Raji (cell line): ENCODE results near the gene CCDC180.

Experiments
- POLR2A ChIP-seq: IDR thresholded peaks from 2 replicates; pipeline ENCODE4 v1.6.1; 2011; ENCODE audit warnings: low read depth, low read length, control low read depth; ENCODE audit not compliant: insufficient read depth

Gene CCDC180

GRCh38 chr9:97307500-97308163, at the start of gene CCDC180:
Gene CCDC180, plus strand, starts transcription at chr9:97307659. Its CDS starts 405 bp downstream, at chr9:97308064.
- TF ChIP-seq POLR2A = no peak

- TF ChIP-seq POLR2A = no peak
Observed at GRCh38 chr9:97271292-97271691, 36.2 kb upstream of the CCDC180 start.

- no peak for TF ChIP-seq POLR2A
Observed at GRCh38 chr9:97272072-97272471, 35.4 kb upstream of the CCDC180 start.

GRCh38 chr9:97276310-97276852, 31.1 kb upstream of the CCDC180 start:
- no peak for TF ChIP-seq POLR2A

- no peak for TF ChIP-seq POLR2A
Observed at GRCh38 chr9:97277953-97278352, 29.5 kb upstream of the CCDC180 start.

- TF ChIP-seq POLR2A = no peak
Observed at GRCh38 chr9:97280755-97281330, 26.6 kb upstream of the CCDC180 start.

- TF ChIP-seq POLR2A = no peak
Observed at GRCh38 chr9:97283768-97284167, 23.7 kb upstream of the CCDC180 start.

- TF ChIP-seq POLR2A = no peak
Observed at GRCh38 chr9:97284798-97285197, 22.7 kb upstream of the CCDC180 start.

- TF ChIP-seq POLR2A = no peak
Observed at GRCh38 chr9:97292200-97292599, 15.3 kb upstream of the CCDC180 start.

GRCh38 chr9:97293207-97293721, 14.2 kb upstream of the CCDC180 start:
- no peak for TF ChIP-seq POLR2A

GRCh38 chr9:97293818-97294217, 13.6 kb upstream of the CCDC180 start:
- TF ChIP-seq POLR2A = no peak

GRCh38 chr9:97297889-97298288, 9.6 kb upstream of the CCDC180 start:
- TF ChIP-seq POLR2A = no peak

GRCh38 chr9:97299809-97300414, 7.5 kb upstream of the CCDC180 start:
- TF ChIP-seq POLR2A = no peak

GRCh38 chr9:97300586-97300985, 6.9 kb upstream of the CCDC180 start:
- no peak for TF ChIP-seq POLR2A

- TF ChIP-seq POLR2A = no peak
Observed at GRCh38 chr9:97301974-97302373, 5.5 kb upstream of the CCDC180 start.

GRCh38 chr9:97304586-97304985, 2.9 kb upstream of the CCDC180 start:
- no peak for TF ChIP-seq POLR2A

GRCh38 chr9:97305501-97306298, 1.8 kb upstream of the CCDC180 start:
- no peak for TF ChIP-seq POLR2A
